ENCODE measurements around the gene C11orf42.

DNA sequence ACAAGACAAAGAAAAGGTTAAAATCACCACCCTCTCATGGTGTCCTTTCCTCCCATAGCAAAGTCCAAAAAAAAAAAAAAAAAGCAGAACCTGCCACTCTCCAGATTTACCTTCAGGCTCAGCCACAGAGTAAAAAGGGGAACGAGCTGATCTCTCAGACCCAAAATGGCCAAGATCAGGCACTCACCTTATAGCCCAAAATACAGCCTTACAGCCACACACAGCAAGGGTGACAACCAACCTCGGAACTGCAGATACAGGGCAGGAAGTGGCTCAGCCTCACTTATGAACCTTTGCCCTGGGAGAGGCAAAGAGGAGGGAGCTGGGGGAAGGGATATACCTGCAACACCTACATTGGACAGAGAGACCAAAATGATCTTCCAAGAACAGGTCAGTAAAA, 24.6 kb downstream of the C11orf42 start:
- no peak for TF ChIP-seq POLR2A (IDR thresholded peaks at IDR 0.05)
- TF ChIP-seq, protein P1, sequence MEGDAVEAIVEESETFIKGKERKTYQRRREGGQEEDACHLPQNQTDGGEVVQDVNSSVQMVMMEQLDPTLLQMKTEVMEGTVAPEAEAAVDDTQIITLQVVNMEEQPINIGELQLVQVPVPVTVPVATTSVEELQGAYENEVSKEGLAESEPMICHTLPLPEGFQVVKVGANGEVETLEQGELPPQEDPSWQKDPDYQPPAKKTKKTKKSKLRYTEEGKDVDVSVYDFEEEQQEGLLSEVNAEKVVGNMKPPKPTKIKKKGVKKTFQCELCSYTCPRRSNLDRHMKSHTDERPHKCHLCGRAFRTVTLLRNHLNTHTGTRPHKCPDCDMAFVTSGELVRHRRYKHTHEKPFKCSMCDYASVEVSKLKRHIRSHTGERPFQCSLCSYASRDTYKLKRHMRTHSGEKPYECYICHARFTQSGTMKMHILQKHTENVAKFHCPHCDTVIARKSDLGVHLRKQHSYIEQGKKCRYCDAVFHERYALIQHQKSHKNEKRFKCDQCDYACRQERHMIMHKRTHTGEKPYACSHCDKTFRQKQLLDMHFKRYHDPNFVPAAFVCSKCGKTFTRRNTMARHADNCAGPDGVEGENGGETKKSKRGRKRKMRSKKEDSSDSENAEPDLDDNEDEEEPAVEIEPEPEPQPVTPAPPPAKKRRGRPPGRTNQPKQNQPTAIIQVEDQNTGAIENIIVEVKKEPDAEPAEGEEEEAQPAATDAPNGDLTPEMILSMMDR (IDR thresholded peaks at IDR 0.05), result no peak

All from body of pancreas (tissue), 4 donors.